Spleen (tissue), 7 donors: ENCODE measurements around the gene HACD1.

Experiments used
- CTCF ChIP-seq, 11 experiments: fragments of 200-600 bp in 7 of 11; fragments of 450-650 bp in 4 of 11; sonication (generic) in 4 of 11; IDR thresholded peaks in 8 of 11; conservative IDR thresholded peaks in 3 of 11; 1 replicate in 7 of 11; 2 replicates in 4 of 11; pipeline versions ENCODE4 v1.4.0 to v1.8.0; 2016 to 2021; ENCODE audit warnings: antibody characterized with exemption in 11 of 11, inconsistent platforms in 4 of 11, mild to moderate bottlenecking in 1 of 11
- POLR2A ChIP-seq, 3 donors: fragments of 450-650 bp; IDR thresholded peaks; one replicate each; pipeline ENCODE4 v1.5.1; 2017; ENCODE audit warnings: antibody characterized with exemption in 3 of 3, mild to moderate bottlenecking in 1 of 3
- donor health status: DM: no; HTN: no; CAD: no; lungs with moderate emphysema.
- donor health status: DM: no; HTN: no; CAD: no.
- donor health status: DM: no; HTN: no; CAD: no.

- TF ChIP-seq CTCF (IDR thresholded peaks at IDR 0.05 in 8 of 11, conservative IDR thresholded peaks at IDR 0.05 in 3 of 11) (no peak), POLR2A (IDR thresholded peaks at IDR 0.05) (no peak)
These were observed 39.9 kb upstream of the HACD1 start for GRCh38 chr10:17657103-17657500.
